Sciatic nerve (tissue), 2 donors: Measurements from ENCODE around the gene FAM131A. TPM values are rescaled to one million over a fixed set of nuclear protein-coding genes. Genes with fewer than 3 reads are reported as not detected.

ENCODE experiments used
- ATAC-seq: fragments of 200-7000 bp; cut with Tn5 transposase; one replicate; pipeline ENCODE4 v1.9.1; 2020; ENCODE audit warnings: mild to moderate bottlenecking, moderate library complexity
- DNase-seq: peaks from one replicate; pipeline ENCODE4 v3.0.0-alpha.2; 2020; ENCODE audit warnings: low spot score
- intact Hi-C: fragments of 100-400 bp; cut with DNase I; formaldehyde crosslinking; loops from one replicate; pipeline ENCODE4 v1.14.2; 2022
- total RNA-seq: library from RNA; stranded (reverse); fragmentation: NEBNext Ultra II Directional; extraction: Animal tissue kit (Norgen Biotek cat#: 25700); gene quantifications from one replicate; pipeline ENCODE4 v1.2.1, GENCODE V29; 2021
- donor health status: DM: no; HTN: no; CAD: no.
- donor health status: DM: no; HTN: no; CAD: no.

The FAM131A gene
- total RNA-seq, 1 donor from 2014 or later, result 22.6 TPM

DNA sequence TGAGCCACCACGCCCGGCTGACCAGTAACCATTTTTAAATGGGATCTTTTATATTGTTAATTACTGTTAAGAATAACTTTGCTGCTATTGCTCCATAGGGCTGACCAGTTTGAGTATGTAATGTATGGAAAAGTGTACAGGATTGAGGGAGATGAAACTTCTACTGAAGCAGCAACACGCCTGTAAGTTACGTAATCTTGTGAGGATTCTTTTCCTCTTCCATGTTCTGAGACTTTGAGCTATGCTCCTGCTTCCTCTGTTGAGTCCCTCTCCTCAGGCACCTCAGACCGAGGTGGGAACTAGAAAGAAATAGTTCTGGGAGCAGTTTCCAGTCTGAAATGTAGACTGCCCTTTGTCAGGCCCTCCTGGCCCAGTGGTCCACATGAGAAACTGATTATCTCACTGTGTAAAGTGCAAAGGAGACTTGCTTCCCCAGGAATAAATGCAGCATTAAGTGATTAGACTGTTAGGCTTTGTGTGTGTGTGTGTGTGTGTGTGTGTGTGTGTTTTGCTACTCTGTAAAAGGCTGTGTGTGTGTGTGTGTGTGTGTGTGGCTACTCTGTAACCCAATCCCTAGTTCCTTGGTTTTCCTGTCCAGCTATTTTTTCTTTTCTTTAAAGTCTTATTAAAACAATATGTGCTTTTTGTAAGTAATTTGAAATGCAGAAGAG is 29.4 kb downstream of the FAM131A start:
- ATAC-seq (no peak), DNase-seq (no peak)
- intact Hi-C loops, result no loop called here

DNA sequence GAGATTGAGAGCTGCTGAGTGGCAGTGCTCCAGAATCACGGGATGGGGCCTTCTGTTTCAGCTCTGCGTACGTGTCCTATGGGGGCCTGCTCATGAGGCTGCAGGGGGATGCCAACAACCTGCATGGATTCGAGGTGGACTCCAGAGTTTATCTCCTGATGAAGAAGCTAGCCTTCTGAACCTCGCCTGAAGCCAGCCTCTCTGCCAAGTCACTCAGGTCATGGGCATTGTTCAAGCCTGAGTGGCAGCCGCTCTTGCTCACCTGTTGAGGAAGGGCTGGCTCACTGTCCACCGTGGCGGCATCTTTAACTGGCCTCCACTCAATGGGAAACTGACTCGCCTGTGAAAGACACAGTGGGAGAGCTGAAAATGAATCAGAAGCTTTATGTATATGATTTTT is 30.7 kb downstream of the FAM131A start:
- intact Hi-C loops, result no loop called here
- ATAC-seq, result no peak
- no peak for DNase-seq

DNA sequence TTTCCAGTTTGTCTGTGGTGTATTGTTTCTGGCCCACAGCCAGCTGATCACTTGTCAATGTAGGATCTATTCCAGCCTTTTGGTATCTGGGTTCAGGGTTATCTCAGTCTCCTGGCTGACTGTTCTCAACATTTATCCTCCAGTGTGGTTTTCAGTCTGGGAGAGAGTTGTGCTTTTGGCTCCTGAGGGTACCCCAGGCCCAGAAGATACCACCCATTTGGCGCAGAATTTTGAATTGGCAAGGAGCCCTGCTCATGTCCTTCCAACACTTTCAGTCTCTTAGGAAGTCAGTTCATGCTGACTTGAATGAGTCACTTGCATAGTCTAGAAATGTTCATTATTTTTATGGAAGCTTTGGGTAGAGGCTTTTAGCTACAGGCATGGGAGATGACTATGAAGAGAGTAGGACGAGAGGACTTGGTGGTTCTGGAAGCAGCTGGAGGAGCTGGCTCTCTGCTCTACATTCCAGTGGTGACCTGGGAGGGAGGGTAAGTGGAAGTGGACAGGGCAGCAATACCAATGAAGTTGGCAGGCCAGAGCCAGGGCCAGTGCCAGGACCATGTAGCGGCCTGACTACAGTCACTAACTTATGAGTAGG is 31.3 kb downstream of the FAM131A start:
- intact Hi-C loops, result no loop called here
- ATAC-seq, result peak; percentile 25
- no peak for DNase-seq

DNA sequence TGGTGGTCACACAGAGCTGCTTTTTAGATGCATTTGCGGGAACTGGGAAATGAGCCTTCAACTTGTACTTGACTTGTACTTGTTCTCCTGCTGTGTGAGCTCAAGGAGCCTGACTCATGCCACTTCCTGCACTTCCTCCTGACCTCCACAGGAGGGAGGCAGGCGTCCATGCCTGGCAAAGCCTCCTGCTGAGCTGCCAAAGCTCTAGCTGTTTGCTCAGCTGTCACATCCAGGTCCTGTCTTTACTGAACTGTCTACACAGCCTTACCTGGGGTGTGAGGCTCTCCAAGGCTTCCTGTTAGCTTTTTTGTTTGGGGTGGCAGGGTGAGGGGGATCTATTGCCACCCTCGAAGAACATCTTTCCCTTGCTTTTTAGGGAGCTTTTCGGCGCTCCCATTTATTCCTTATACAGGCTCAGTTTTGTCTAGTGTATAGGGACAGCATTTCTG is 34.2 kb downstream of the FAM131A start:
- DNase-seq, result peak; percentile 82
- intact Hi-C loops, result loop anchor here (10.0 kb wide), 2 partner anchors 143 to 173 kb away; no protein-coding TSS in a partner anchor
- peak; percentile 90 for ATAC-seq

DNA sequence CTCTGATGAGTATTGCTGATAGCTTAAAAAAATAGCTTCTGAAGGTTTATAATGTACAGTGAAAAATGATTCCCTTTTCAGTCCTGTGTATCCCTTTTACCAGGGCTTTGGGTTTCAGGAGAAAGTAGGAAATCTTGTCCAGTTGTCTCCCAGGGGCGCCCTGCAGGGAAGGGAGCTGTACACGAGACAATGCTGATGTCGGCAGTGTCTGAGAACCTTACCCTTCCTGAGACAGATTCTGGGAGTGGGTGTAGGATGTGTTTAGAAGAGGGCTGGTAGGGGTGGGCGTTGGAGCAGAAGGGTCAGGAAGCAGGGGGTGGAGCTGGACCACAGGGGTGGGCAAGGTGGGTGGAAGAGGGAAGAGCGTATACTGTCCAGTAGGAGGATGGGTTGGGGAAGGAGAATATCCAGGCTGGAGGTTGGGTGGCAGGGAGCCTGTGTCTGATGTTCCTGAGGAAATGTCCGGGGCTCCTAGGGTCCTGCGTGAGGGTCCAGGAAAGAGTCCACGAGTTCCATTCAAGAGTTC is 35.0 kb downstream of the FAM131A start:
- DNase-seq (no peak), ATAC-seq (no peak)
- intact Hi-C loops, result loop anchor here (10.0 kb wide), 2 partner anchors 142 to 172 kb away; no protein-coding TSS in a partner anchor

DNA sequence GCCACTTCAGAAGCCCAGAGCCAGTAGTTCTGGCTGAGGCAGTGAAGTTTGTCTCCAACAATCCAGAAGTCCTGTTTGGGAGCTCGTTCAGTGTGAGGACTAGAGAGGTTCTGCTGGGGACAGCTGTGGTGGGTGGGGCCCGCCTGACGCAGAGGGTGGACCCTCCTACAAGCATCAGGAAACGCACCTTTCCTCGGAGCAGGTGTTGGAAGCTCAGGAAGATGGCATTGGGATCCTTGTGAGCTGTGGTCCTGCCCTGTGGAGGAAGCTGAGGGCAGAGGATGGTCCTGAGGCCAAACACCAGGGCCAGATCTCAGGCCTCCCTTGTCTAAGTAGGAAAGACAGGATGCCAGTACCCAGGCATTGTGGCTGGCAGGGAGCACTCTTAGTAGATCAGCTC is 35.5 kb downstream of the FAM131A start:
- intact Hi-C loops, result loop anchor here (10.0 kb wide), 2 partner anchors 142 to 172 kb away; no protein-coding TSS in a partner anchor
- ATAC-seq (no peak), DNase-seq (no peak)

DNA sequence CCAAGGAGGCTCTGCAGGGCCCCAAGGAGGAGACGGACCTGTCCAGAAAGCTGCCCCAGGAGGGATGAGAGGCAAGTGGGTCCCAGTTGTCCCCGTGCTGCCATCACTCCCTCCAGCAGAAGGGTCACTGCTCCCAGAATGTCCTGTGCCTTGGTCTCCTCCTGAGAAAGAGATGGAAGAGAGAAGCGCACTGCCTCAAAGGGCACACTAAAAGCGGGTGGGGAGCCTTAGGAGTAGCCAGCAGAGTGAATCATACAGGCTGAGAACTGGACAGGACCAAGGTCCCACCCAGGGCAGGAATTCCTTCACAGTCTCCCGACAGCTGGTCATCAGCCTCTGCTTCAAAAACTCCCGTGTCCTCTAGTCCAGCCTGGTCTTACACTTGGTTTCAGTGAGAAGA is 36.0 kb downstream of the FAM131A start:
- intact Hi-C loops, result loop anchor here (10.0 kb wide), 2 partner anchors 141 to 171 kb away; no protein-coding TSS in a partner anchor
- DNase-seq (no peak), ATAC-seq (peak; percentile 47)

DNA sequence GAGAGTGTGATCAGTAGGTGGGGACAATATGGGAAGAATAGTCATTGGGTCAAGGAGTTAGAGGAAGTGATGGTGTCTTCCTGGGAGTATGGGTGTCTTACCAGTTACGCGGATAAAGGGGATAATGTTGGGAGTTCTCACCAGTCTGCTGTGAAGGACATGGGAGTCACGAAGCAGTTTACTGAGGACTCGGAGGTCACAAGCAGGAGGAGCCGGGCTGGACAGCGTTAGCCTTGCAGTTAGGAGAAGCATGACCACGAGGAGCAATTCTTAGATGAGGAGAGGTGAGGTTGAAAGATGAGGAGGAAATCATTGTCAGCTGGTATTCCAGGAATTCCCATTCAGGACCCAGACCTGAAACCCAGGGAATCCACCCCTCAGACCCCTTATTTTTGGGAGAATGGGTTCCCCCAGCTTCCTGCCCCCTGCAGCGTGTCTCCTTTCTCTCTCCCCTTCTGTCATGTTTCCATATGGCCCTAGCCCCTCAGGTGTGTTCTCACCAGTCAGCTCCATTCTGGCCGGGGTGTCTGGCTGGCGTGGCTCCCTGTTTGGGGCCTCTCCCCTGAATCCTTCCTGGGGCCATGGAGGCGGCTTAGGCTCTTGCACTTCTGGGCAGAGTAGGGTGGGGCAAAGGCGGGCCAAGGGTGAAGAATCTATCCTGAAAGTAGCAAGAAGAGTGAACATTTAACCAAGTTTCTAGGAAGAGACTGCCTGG is 38.5 kb downstream of the FAM131A start:
- ATAC-seq (no peak), DNase-seq (no peak)
- intact Hi-C loops, result loop anchor here (5.0 to 10.0 kb wide), 3 partner anchors 139 to 401 kb away; no protein-coding TSS in a partner anchor

DNA sequence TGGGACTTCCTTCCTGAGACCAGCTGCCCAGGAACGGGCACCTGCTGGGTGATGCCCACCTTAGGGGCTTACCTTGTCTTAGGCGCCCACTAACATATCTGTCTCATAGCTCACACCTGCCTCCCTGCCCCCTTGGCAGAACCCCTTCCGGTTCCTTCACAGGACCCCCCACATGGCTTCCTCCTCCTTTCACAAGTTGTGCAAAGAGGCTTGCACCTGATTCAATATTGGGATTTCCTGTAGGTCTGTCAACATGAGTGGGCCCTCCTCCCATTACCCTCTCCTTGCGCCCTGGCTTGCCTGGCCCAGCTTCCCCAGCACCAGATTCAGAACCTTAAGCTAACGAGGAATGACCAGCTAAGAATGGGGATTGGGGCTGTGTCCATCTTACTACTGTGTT is 40.0 kb downstream of the FAM131A start:
- no peak for ATAC-seq
- intact Hi-C loops, result loop anchor here (5.0 to 10.0 kb wide), 3 partner anchors 137 to 400 kb away; no protein-coding TSS in a partner anchor
- DNase-seq, result no peak

DNA sequence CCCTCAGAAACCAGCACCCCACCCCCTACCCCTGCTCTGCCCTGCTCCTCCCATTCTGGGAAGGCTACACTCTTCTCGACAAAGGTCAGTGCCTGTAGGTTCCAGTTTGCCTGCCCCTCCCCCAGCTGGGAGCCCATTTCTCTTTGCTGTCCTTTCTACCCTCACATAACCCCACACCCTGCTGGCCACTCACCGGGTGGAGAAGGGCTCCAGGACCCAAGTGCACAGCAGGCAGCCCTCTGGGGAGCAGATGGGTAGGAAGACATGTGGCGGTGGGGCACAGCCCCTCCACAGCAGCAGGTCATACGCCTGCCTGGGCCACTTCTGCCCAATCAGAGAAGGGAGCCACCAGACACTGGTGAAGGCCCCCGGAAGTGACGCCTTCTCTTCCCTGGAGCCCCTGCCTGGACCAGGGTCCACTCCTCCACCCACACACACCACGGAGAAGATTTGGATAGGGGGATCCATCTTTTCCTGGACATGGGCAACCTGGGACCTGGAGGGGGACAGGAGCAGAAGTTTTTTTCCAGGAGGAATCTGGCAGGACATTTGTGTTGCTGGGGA is 40.6 kb downstream of the FAM131A start, which contains the start of gene THPO:
Gene THPO (minus strand): TSS at position 326 of the 564 bp plus-strand sequence. CDS start 1,948 bp downstream, outside the sequence.
- no peak for DNase-seq
- intact Hi-C loops, result loop anchor here (5.0 to 10.0 kb wide), 3 partner anchors 137 to 399 kb away; no protein-coding TSS in a partner anchor
- ATAC-seq, result peak; percentile 20

DNA sequence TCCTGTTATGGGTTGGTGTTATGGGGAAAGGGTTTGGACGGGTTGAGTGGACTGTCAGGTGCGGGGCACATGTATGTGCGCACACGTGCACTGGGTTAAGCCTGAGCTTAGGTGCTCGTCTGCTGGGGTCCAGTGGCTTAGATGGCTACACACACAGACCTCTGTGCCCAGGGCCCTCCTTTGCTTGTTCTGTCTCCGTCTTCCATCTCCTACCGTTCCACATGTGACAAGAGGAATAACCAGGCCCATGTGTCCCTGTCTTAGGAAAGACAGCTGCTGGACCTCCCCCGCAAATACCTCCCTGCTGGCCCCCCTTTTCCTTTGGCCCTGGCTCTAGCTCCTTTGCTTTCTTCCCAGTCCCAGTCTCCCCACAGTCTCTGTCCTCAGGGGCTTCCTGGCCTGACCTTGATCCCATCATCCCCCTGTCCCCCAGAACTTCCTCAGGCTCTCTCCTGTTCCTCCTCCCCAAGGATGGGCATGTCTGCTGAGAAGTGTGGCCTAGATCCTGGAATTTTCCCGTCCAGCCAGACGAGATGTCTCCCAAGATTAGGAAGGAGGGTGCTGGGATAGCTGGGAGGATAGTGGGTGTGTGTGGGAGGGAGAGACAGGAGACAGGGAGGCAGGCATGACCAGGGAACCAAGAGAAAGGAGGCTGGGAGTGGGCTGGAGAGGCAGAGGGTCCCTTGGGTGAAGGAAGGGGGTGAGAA is 41.4 kb downstream of the FAM131A start:
- intact Hi-C loops, result loop anchor here (5.0 to 10.0 kb wide), 3 partner anchors 136 to 398 kb away; no protein-coding TSS in a partner anchor
- no peak for DNase-seq
- ATAC-seq, result peak; percentile 18

DNA sequence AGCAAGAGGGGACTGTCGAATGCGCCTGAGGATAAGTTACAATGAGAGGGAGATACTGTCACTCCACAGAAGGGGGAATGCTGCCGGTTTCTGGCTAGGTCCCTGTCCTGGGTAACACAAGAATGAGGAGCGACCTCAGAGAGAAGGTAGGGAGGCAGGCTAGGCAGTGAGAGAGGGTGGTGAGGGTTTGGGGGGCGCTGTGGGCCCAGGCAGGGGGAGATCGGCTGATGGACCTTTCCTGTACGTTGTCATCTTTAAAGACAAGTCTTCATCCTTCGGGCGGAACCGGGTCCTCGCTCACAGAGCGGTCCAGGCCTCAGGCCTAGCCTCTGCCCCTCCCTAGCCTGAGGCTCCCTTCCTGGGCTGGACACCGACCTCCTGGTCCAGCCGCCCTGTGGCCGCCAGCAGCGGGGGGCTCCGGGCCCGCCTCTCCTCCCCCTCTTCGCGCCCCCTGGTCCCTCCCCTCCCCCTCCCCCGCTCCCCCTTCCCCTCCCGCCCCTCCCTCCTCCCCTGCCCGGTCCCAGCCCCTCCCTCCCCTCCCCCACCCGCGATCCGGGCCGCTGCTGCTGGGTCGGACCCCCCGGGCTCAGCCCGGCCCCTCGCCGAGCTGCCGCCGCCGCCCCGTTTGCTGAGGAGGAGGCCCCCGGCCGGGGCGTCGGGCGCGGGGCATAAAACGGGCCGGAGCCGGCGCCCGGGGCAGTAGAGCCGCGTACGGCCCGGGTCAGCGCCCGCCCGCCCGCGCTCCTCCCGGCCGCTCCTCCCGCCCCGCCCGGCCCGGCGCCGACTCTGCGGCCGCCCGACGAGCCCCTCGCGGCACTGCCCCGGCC is 42.2 kb downstream of the FAM131A start, which contains the start of gene CHRD:
Gene CHRD (plus strand): TSS at position 697 of the 827 bp plus-strand sequence. CDS start 265 bp downstream, outside the sequence.
- intact Hi-C loops, result loop anchor here (5.0 to 10.0 kb wide), 3 partner anchors 135 to 398 kb away; no protein-coding TSS in a partner anchor
- DNase-seq, result peak; percentile 76
- ATAC-seq, result peak; percentile 83

DNA sequence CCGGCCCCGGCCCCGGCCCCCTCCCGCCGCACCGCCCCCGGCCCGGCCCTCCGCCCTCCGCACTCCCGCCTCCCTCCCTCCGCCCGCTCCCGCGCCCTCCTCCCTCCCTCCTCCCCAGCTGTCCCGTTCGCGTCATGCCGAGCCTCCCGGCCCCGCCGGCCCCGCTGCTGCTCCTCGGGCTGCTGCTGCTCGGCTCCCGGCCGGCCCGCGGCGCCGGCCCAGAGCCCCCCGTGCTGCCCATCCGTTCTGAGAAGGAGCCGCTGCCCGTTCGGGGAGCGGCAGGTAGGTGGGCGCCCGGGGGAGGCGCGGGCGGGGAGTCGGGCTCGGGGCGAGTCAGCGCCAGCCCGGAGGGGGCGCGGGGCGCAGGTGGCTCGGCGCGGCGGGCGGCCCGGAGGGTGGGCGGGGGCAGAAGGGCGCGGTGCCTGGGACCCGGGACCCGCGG is 42.8 kb downstream of the FAM131A start:
- DNase-seq, result peak; percentile 88
- ATAC-seq, result peak; percentile 57
- intact Hi-C loops, result no loop called here

DNA sequence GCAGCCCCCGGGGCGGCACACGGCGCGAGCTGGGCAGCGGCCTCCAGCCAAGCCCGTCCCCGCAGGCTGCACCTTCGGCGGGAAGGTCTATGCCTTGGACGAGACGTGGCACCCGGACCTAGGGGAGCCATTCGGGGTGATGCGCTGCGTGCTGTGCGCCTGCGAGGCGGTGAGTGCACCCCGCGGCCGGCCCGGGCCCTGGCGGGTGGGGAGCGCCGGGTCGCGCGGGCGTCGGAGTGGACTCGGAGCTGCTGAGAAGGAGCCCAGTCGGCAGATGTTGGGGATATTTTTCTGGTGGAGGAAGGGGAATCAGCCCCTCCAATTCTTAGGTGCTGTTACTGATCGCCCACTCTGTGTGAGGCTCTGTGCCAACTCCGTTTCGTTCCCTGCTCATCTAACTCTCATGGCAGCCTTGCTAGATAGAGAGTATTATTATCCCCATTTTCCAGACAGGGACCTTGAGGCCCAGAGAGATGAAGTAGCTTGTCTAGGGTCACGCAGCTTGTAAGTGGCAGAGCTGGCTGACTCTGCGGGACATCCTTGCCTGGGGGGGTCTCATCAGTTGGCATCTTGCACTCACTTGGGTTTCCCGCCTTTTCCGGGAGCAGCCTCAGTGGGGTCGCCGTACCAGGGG is 43.3 kb downstream of the FAM131A start:
- no peak for DNase-seq
- intact Hi-C loops, result no loop called here
- ATAC-seq, result no peak

DNA sequence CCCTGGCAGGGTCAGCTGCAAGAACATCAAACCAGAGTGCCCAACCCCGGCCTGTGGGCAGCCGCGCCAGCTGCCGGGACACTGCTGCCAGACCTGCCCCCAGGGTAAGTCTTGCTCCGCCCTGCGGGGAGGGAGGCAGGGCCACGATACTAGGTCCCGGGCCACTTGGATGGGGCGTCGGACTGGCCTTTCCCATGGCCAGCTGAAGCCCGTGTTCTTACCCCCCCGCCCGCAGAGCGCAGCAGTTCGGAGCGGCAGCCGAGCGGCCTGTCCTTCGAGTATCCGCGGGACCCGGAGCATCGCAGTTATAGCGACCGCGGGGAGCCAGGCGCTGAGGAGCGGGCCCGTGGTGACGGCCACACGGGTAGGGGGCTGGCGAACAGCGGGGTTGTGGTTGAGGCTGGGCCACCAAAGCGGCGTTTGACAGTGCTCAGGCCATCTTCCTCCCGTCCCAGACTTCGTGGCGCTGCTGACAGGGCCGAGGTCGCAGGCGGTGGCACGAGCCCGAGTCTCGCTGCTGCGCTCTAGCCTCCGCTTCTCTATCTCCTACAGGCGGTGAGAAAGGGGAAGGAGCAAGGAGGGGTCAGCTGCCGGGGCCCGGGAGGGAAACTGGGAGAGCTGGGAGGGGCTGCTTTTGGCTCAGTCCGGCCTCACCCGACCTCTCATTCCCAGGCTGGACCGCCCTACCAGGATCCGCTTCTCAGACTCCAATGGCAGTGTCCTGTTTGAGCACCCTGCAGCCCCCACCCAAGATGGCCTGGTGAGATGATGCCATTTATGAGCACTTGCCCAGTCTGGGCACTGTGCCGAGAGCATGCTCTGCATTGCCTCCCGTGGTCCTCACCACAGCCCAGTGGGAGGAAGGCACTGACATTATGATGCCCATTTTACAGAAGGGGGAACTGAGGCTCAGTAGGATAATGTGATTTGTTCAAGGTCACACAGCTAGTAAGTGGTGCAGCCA is 44.1 kb downstream of the FAM131A start:
- ATAC-seq (peak; percentile 59), DNase-seq (no peak)
- intact Hi-C loops, result no loop called here
